Right kidney (tissue), 9 donors: ENCODE results near the gene ENPP3.
A peak's percentile ranks its signal among the peaks of the same experiment; 100 is the strongest.

Experiments
- DNase-seq: peaks from one replicate; pipeline ENCODE4 v3.0.0-alpha.2; 2016
- long read RNA-seq, 8 donors: transcript quantifications; one replicate each; lab custom pipeline, GENCODE V29; 2026

ENPP3 gene
- long read RNA-seq, donor 1 = 0 reads
- long read RNA-seq, donor 2 = 0 reads
- long read RNA-seq, donor 3 = 0 reads
- long read RNA-seq, donor 4 = 0 reads
- long read RNA-seq, donor 5, partial matches to known transcripts = 0 of 3 reads
- long read RNA-seq, donor 5, other reads (novel, unspliced or antisense) = 0 of 3 reads
- long read RNA-seq, donor 6 = 0 reads
- long read RNA-seq, donor 7, partial matches to known transcripts = 0 of 1 reads
- long read RNA-seq, donor 7, other reads (novel, unspliced or antisense) = 0 of 1 reads
- long read RNA-seq, donor 8, partial matches to known transcripts = 0 of 1 reads
- long read RNA-seq, donor 8, other reads (novel, unspliced or antisense) = 0 of 1 reads

- DNase-seq = no peak
Measured at GRCh38 chr6:131636880-131637792, at the start of gene ENPP3. Gene ENPP3, plus strand, starts transcription at chr6:131637302. Its CDS starts 83 bp downstream, at chr6:131637385.

GRCh38 chr6:131587909-131588308 is 49.2 kb upstream of the ENPP3 start:
- no peak for DNase-seq

- no peak for DNase-seq
Measured at GRCh38 chr6:131588643-131589042, 48.5 kb upstream of the ENPP3 start.

GRCh38 chr6:131592935-131593334 is 44.2 kb upstream of the ENPP3 start:
- no peak for DNase-seq

- DNase-seq = no peak
Measured at GRCh38 chr6:131594074-131594473, 43.0 kb upstream of the ENPP3 start.

- no peak for DNase-seq
Measured at GRCh38 chr6:131597446-131597845, 39.7 kb upstream of the ENPP3 start.

GRCh38 chr6:131600716-131601115 is 36.4 kb upstream of the ENPP3 start:
- DNase-seq = no peak

GRCh38 chr6:131602781-131603312 is 34.3 kb upstream of the ENPP3 start:
- no peak for DNase-seq

GRCh38 chr6:131613296-131613925 is 23.7 kb upstream of the ENPP3 start:
- no peak for DNase-seq

- DNase-seq = no peak
Measured at GRCh38 chr6:131615275-131615674, 21.8 kb upstream of the ENPP3 start.

GRCh38 chr6:131627724-131628682 is 9.1 kb upstream of the ENPP3 start, which contains the start of gene MED23:
Gene MED23, minus strand, starts transcription at chr6:131628242. Its CDS starts 193 bp downstream, at chr6:131628049.
- DNase-seq = peak; percentile 94

- no peak for DNase-seq
Measured at GRCh38 chr6:131628726-131629125, 8.4 kb upstream of the ENPP3 start.

GRCh38 chr6:131629651-131630050 is 7.5 kb upstream of the ENPP3 start:
- DNase-seq = no peak

GRCh38 chr6:131631625-131632289 is 5.3 kb upstream of the ENPP3 start:
- DNase-seq = no peak

- DNase-seq = peak; percentile 25
Measured at GRCh38 chr6:131635384-131636340, 1.4 kb upstream of the ENPP3 start.

- DNase-seq = no peak
Measured at GRCh38 chr6:131638013-131638412, 911 bp downstream of the ENPP3 start.

GRCh38 chr6:131640100-131640499 is 3.0 kb downstream of the ENPP3 start:
- no peak for DNase-seq

GRCh38 chr6:131640576-131640975 is 3.5 kb downstream of the ENPP3 start:
- no peak for DNase-seq

GRCh38 chr6:131641554-131641953 is 4.5 kb downstream of the ENPP3 start:
- no peak for DNase-seq
